GM12872 (cell line): Measurements from ENCODE around the gene DNAJB1.

Source experiments
- CTCF ChIP-seq: IDR thresholded peaks from 3 replicates; pipeline ENCODE4 v1.5.1; 2011; ENCODE audit warnings: low read depth, mild to moderate bottlenecking, low read length, moderate library complexity; ENCODE audit not compliant: insufficient read depth

The DNAJB1 gene

DNA sequence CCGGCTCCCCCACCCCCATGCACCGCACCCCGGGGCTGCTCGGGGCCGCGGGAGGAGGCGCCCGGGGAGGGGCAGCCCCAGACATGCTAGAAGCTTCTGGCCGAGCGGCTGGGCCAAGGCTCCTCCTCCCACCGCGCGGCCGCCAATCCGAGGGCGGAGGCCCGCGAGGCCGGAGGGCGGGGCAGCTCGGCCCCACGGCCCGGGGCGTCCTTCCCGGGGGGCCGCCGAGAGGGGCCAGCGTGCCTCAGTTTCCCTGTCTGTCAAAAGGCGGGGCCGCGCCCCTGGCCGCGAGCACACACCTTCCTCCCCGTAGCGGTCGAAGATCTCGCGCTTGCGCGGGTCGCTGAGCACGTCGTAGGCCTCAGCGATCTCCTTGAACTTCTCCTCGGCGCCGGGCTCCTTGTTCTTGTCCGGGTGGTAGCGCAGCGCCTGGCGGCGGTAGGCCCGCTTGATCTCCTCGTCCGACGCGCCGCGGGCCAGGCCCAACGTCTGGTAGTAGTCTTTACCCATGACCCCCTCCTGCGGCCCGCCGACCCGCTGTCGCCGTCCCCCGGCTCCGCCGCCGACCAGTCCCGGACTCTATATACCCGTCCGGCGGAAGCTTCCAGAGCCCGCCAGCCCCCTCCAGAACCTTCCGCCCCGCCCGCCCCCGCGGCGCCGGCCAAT, at the start of gene DNAJB1:
Gene DNAJB1, minus strand, starts transcription at position 558 of the 666 bp plus-strand sequence. Its CDS starts 48 bp downstream, at position 510.
- TF ChIP-seq CTCF: no peak

DNA sequence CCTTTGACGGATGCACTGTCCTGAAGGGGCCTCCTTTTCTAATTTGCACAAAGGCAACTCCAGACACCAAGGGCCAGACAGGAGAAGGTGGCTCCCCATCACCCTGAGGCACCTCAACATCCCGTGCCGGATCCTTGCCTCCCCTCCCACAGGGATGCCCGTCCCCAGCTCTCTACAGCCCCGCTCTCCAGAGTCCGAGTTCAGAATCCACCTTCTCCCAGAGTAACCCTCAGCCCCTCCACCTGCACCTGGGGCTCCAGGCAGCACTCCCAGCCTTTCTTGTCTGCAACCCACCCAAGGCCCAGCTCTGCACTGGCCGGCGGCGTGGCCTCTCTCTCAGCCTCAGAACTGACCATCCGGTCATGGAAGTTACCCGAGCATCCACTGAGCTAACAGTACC, 48.9 kb upstream of the DNAJB1 start:
- TF ChIP-seq CTCF: no peak

DNA sequence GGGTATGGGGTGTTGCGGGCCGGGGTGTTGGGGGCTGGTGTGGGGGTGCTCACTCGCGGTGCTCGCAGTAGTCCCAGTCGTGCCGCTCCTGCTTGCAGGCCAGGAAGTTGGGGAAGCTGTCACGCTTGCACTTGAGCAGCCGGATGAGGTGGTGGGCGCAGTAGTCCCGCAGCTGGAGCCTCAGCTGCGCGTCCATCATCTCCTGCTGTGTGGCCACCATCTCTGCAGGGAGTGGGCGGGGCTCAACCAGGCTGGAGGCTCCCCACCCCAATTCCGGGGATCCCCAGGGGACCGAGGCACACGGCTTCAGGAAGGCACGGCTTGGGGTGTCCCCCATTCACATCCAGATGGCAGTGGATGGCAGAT, 48.5 kb upstream of the DNAJB1 start:
- TF ChIP-seq CTCF: no peak

DNA sequence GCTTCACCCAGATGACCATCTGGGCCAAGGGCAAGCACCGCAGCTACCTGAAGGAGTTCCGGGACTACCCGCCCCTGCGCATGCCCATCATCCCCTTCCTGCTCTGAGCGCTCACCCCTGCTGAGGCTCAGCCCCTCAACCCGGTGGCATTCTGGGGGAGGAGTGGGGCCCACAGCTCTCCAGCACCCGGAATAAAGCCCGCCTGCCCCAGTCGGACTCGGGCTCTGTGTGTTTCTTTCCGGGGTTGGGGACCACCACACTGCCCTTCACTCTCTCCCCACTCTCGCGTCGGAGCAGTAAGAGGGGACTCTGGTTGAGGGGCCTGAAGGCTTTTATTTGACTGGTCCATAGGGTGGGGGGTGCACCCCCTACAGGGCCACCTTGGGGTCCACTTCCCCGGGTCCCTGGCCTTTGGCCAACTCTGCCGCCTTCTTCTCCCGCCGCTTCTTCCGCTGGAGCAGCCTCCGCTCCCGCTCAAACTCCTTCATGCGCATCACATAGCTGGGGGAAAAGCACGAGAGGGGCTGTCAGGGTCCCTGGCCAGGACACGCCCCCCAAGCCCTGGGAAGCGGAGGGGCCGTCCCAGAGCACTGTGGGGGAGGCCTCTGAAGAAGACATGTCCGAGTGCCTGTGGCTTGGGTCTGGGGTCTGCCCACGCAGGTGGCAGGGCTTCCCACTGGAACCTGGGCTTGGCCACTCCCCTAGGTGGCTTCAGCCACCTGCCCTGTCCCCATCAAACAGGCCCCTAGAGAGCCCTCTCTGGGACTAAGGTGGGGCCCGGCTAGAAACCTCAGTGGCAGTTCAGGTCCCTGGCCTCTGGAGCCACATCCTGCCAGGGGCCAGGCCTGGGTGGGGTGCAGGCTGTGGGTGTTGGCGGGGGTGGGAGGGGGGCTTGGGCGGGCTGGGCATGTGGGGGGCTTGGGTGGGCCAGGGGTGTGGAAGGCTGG, 47.8 kb upstream of the DNAJB1 start:
- TF ChIP-seq CTCF: no peak

- TF ChIP-seq CTCF: no peak
Observed at GRCh38 chr19:14565298-14565679, 47.1 kb upstream of the DNAJB1 start.

GRCh38 chr19:14563989-14564651, 45.9 kb upstream of the DNAJB1 start:
- TF ChIP-seq CTCF: no peak

DNA sequence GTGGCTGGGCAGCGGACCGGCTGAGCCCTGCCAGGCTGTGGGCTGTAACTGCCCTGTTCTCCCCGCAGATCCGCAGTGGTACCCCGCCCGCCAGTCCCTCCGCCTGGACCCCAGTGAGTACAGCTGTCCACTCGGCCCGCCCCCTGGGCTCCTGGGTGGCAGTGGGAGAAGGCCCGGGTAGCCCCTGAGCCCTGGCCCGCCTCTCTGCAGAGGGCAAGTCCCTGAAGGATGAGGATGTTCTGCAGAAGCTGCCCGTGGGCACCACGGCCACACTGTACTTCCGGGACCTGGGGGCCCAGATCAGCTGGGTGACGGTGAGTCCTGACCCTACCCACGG, 45.4 kb upstream of the DNAJB1 start:
- TF ChIP-seq CTCF: no peak
